HCT116 (cell line): ENCODE data around the gene PDCL2. TPM values are rescaled to one million over a fixed set of nuclear protein-coding genes. Genes with fewer than 3 reads are reported as not detected.

Experiments
- ATAC-seq: fragments of 200-7000 bp; cut with Tn5 transposase; 2 replicates; pipeline ENCODE4 v1.9.1; 2020; ENCODE audit warnings: mild to moderate bottlenecking, moderate library complexity
- BruUV-seq: library from RNA; stranded (reverse); fragments of 400-500 nt; replicated peaks from 2 replicates; lab custom pipeline; 2021; lab: Mats Ljungman, UMichigan
- CTCF ChIA-PET: fragments of 300-600 bp; sonication (Branson Sonifier 250); formaldehyde crosslinking; loops from one replicate; lab custom pipeline; 2021; ENCODE audit warnings: antibody characterized with exemption; lab: Charles Lee
- POLR2A ChIA-PET: fragments of 300-600, 350-600 bp; sonication (Branson Sonifier 250); formaldehyde crosslinking; loops from one replicate; lab custom pipeline; 2021; ENCODE audit warnings: antibody characterized with exemption; lab: Charles Lee
- RAD21 ChIA-PET, 2 experiments: fragments of 300-600 bp; sonication (Branson Sonifier 250); formaldehyde crosslinking; loops; one replicate each; lab custom pipeline; 2023; ENCODE audit warnings: low total read pairs in 2 of 2; ENCODE audit not compliant: uncharacterized antibody in 2 of 2, unreplicated experiment in 2 of 2, low non-redundant PET in 1 of 2; lab: Charles Lee
- DNase-seq: peaks from one replicate; pipeline ENCODE4 v3.0.0-alpha.2; 2010; ENCODE audit warnings: low read depth, low spot score
- H2AFZ ChIP-seq: fragments of 200-600 bp; shearing (Covaris generic), sonication (generic); 2 replicates; pipeline ENCODE4 v1.6.1; 2017; ENCODE audit warnings: low read depth, mixed run types, mixed read lengths, antibody characterized with exemption, low read length; ENCODE audit not compliant: poor library complexity, severe bottlenecking
- H3K27ac ChIP-seq: 2 replicates; pipeline ENCODE4 v1.5.1; 2012; ENCODE audit warnings: low read depth, low read length
- H3K27me3 ChIP-seq: fragments of 200-600 bp; sonication (generic); 2 replicates; pipeline ENCODE4 v1.6.1; 2016; ENCODE audit warnings: mixed run types, low read length, mixed read lengths; ENCODE audit not compliant: insufficient read depth
- H3K36me3 ChIP-seq, 2 experiments: fragments of 200-500 bp in 1 of 2; fragments of 200-600 bp in 1 of 2; sonication (Bioruptor generic) in 1 of 2; sonication (generic) in 1 of 2; 2 replicates each; pipeline versions ENCODE4 v1.5.1 to v1.6.1; 2014 to 2016; ENCODE audit warnings: low read length in 2 of 2, inconsistent platforms in 1 of 2, mixed read lengths in 1 of 2, mixed run types in 1 of 2; ENCODE audit not compliant: insufficient read depth in 2 of 2, control insufficient read depth in 1 of 2
- H3K4me1 ChIP-seq, 2 experiments: fragments of 200-600 bp in 1 of 2; sonication (generic) in 1 of 2; 2 replicates each; pipeline versions ENCODE4 v1.5.1 to v1.6.1; 2012 to 2017; ENCODE audit warnings: low read length in 2 of 2, inconsistent platforms in 1 of 2, mild to moderate bottlenecking in 1 of 2, mixed read lengths in 1 of 2, mixed run types in 1 of 2, moderate library complexity in 1 of 2; ENCODE audit not compliant: insufficient read depth in 2 of 2, control insufficient read depth in 1 of 2
- H3K4me2 ChIP-seq: fragments of 200-600 bp; sonication (generic); 2 replicates; pipeline ENCODE4 v1.6.1; 2017; ENCODE audit warnings: mixed run types, low read length, mixed read lengths
- H3K4me3 ChIP-seq, 2 experiments: fragments of 200-600 bp in 1 of 2; sonication (generic) in 1 of 2; replicated peaks in 1 of 2; 2 replicates each; pipeline ENCODE4 v1.5.1; 2011 to 2016; ENCODE audit warnings: low read length in 2 of 2, control low read depth in 1 of 2, low read depth in 1 of 2, mild to moderate bottlenecking in 1 of 2, mixed read lengths in 1 of 2, mixed run types in 1 of 2
- H3K79me2 ChIP-seq: fragments of 200-600 bp; sonication (generic); 2 replicates; pipeline ENCODE4 v1.6.1; 2017; ENCODE audit warnings: mild to moderate bottlenecking, mixed run types, low read length, moderate library complexity, mixed read lengths; ENCODE audit not compliant: insufficient read depth
- H3K9ac ChIP-seq: fragments of 200-600 bp; sonication (generic); 2 replicates; pipeline ENCODE4 v1.6.1; 2016; ENCODE audit warnings: low read length, mixed read lengths
- H3K9me2 ChIP-seq: fragments of 200-600 bp; sonication (generic), shearing (Covaris generic); 2 replicates; pipeline ENCODE4 v1.6.1; 2017; ENCODE audit warnings: mixed run types, mild to moderate bottlenecking, moderate library complexity; ENCODE audit not compliant: insufficient read depth
- H3K9me3 ChIP-seq, 2 experiments: fragments of 200-500 bp in 1 of 2; fragments of 200-600 bp in 1 of 2; sonication (Bioruptor generic) in 1 of 2; sonication (generic) in 1 of 2; 2 replicates each; pipeline ENCODE4 v1.6.1; 2014 to 2017; ENCODE audit warnings: low read length in 2 of 2, mixed read lengths in 2 of 2, inconsistent platforms in 1 of 2, low read depth in 1 of 2, mild to moderate bottlenecking in 1 of 2, mixed run types in 1 of 2, moderate library complexity in 1 of 2; ENCODE audit not compliant: control insufficient read depth in 1 of 2, insufficient read depth in 1 of 2
- H4K20me1 ChIP-seq: fragments of 200-600 bp; sonication (generic), shearing (Covaris generic); 2 replicates; pipeline ENCODE4 v1.6.1; 2017; ENCODE audit warnings: mixed run types, mild to moderate bottlenecking, moderate library complexity; ENCODE audit not compliant: insufficient read depth
- CBX3 ChIP-seq: IDR thresholded peaks from 2 replicates; pipeline ENCODE4 v1.6.1; 2012; ENCODE audit warnings: low read depth
- ELF1 ChIP-seq: IDR thresholded peaks from 2 replicates; pipeline ENCODE4 v1.6.1; 2012; ENCODE audit warnings: low read depth, borderline replicate concordance
- TCF7L2 ChIP-seq: IDR thresholded peaks from 2 replicates; pipeline ENCODE4 v1.7.0; 2011; ENCODE audit warnings: borderline replicate concordance, inconsistent platforms; ENCODE audit not compliant: insufficient read depth, insufficient read length; ENCODE audit errors: extremely low read depth
- YY1 ChIP-seq: IDR thresholded peaks from 2 replicates; pipeline ENCODE4 v1.6.1; 2011; ENCODE audit warnings: low read length, low read depth, moderate library complexity, mild to moderate bottlenecking; ENCODE audit not compliant: insufficient replicate concordance; ENCODE audit errors: extremely low read depth
- ZBTB33 ChIP-seq: IDR thresholded peaks from 2 replicates; pipeline ENCODE4 v1.6.1; 2011; ENCODE audit warnings: mild to moderate bottlenecking, low read length, moderate library complexity; ENCODE audit not compliant: insufficient replicate concordance; ENCODE audit errors: extremely low read depth
- intact Hi-C: fragments of 100-400 bp; cut with micrococcal nuclease; formaldehyde crosslinking; loops from 2 replicates; pipeline ENCODE4 v1.10.0; 2022
- total RNA-seq: library from RNA; stranded (reverse); gene quantifications from one replicate; pipeline ENCODE4 v1.2.1, GENCODE V29; 2021; ENCODE audit not compliant: unreplicated experiment

The PDCL2 gene
- total RNA-seq, 1 experiment from 2014 or later: 0.47 TPM

DNA sequence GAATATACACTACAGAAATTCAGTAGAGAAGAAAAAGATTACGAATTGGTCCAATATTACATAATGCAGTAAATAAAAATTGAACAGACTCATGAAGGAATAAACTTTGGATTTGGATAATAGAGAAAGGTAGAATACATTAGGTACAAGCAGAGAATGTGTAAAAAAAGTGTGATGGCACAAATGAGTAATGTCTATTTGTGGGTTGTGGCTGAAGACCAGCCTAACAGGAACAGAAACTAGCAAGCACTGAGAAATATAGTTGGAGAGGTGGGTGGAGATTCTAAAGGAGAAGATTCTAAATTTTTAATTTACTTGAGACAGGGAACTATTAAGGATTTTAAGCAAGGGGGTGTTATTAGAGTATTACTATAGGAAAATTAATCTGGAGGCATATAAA, 30.2 kb downstream of the PDCL2 start:
- ChIA-PET POLR2A (no interaction called here), RAD21 (no interaction called here), CTCF (no interaction called here)
- Histone ChIP-seq H3K4me1 (no peaks in the 10 kb centered on the region), H3K36me3 (no peaks in the 10 kb centered on the region), H3K9ac (no peak overlapping the region), H3K27me3 (no peaks in the 10 kb centered on the region), H3K79me2 (no peaks in the 10 kb centered on the region), H3K9me2 (no peaks in the 10 kb centered on the region), H4K20me1 (no peaks in the 10 kb centered on the region), H3K9me3 (no peaks in the 10 kb centered on the region), H2AFZ (no peak overlapping the region), H3K4me2 (no peak overlapping the region), H3K4me3 (no peak overlapping the region), H3K27ac (no peak overlapping the region)
- DNase-seq: no peak
- TF ChIP-seq YY1: no peak
- TF ChIP-seq CBX3: no peak
- no peak for TF ChIP-seq ELF1
- BruUV-seq: no TSS peak
- intact Hi-C loops: no loop called here
- ATAC-seq: no peak

GRCh38 chr4:55560096-55560495, 31.9 kb downstream of the PDCL2 start:
- RAD21 ChIA-PET: no interaction called here
- no peaks in the 10 kb centered on the region for H3K4me1 ChIP-seq
- H3K9ac ChIP-seq: no peak overlapping the region
- H3K79me2 ChIP-seq: no peaks in the 10 kb centered on the region
- no TSS peak for BruUV-seq
- no peaks in the 10 kb centered on the region for H3K9me3 ChIP-seq
- no peaks in the 10 kb centered on the region for H3K9me2 ChIP-seq
- no peak overlapping the region for H2AFZ ChIP-seq
- H3K36me3 ChIP-seq: no peaks in the 10 kb centered on the region
- intact Hi-C loops: no loop called here
- no peak overlapping the region for H3K27ac ChIP-seq
- DNase-seq (no peak), ATAC-seq (no peak)
- H4K20me1 ChIP-seq: no peaks in the 10 kb centered on the region
- POLR2A ChIA-PET: no interaction called here
- no peaks in the 10 kb centered on the region for H3K27me3 ChIP-seq
- no peak overlapping the region for H3K4me2 ChIP-seq
- CTCF ChIA-PET: no interaction called here
- no peak overlapping the region for H3K4me3 ChIP-seq
- no peak for TF ChIP-seq ZBTB33
- no peak for TF ChIP-seq TCF7L2
